ENCODE measurements around the gene B3GNT4.

Gene B3GNT4

GRCh38 chr12:122250536-122250935 lies 47.0 kb downstream of the B3GNT4 start:
- TF ChIP-seq CTCF (IDR thresholded peaks at IDR 0.05): no peak

Measured in LNCAP (cell line).